Activated CD8-positive, alpha-beta memory T cell treated with anti-CD3 and anti-CD28 coated beads, Interleukin-2, amount 50 U/mL, for 1 hour (primary cell): ENCODE results near the gene GRIN2C.
"Not testable (repeated sequence)": the region's sequence is repeated elsewhere in the genome, so short reads cannot be mapped to it uniquely, and the experiment has no call there.

Source experiments
- DNase-seq: peaks from one replicate; pipeline ENCODE4 v3.0.0-alpha.2; 2020; ENCODE audit errors: extremely low read depth

GRIN2C gene

DNA sequence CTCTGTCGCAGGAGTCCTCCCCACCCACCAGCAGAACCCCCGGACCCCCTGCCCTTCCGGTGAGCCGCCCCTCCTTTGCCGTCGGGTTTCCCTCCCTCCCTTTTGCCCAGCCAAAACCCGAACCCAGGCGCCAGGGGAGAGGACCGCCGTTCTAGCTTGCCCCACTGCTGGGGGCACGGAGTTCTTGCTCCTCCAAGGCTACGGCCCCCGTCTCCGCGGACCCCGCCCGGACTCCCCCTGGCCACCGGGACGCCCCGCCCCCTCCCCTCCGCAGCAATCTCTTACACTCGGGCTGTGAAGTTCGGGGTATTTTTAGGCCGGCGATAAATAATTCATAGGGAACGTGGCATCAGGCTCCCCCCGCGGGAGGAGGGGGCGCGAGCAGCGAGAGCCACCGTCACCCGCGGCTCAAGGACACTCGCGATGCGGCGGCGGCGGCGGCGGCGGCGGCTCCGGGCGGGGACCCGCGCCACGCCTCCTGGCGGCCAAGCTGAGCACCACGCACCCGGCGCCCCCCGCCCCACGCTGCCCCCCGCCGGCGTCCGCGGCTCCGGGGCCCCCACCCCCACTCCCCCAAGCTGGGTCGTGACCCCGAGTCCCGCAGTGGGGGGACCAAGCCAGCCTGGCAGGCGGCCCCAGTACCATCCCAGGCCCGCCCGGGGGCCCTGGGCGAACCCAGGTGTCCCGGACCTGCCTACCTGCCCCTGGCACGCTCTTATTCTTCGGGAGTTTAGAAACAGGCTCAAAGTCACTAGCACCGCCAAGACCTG, at the start of gene GRIN2C:
Gene GRIN2C, minus strand, starts transcription at position 427 of the 770 bp plus-strand sequence. CDS start 4,793 bp downstream, outside the sequence.
- no peak for DNase-seq

DNA sequence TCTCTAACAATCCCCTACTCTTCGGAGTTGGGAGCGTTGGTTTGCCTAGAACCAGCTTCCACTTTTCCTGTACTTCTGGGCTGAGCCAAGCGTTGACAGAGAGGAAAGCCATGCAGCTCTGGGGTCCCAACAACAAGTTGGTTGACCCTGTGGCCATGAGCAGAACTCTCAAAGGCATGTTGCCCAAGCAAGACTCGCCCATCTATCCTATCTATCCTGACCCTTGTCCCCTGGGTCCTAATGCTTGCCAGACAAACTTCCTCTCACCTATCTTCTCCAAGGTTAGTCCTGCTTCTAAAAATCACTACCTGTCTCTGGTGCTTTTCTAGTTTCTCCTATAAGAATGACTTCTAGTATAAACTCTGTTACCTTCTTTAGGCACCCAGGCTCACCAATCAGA, 49.4 kb upstream of the GRIN2C start:
- not testable (repeated sequence) for DNase-seq

DNA sequence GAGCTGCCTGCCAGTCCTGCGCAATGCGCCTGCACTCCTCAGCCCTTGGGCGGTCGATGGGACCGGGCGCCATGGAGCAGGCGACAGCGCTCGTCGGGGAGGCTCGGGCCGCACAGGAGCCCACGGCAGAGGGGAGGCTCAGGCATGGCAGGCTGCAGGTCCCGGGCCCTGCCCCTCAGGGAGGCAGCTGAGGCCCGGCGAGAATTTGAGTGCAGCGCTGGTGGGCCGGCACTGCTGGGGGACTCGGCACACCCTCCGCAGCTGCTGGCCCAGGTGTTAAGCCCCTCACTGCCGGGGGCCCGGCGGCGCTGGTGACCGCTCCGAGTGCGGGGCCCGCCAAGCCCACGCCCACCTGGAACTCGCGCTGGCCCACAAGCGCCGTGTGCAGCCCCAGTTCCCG, 47.3 kb upstream of the GRIN2C start:
- DNase-seq = no peak

DNA sequence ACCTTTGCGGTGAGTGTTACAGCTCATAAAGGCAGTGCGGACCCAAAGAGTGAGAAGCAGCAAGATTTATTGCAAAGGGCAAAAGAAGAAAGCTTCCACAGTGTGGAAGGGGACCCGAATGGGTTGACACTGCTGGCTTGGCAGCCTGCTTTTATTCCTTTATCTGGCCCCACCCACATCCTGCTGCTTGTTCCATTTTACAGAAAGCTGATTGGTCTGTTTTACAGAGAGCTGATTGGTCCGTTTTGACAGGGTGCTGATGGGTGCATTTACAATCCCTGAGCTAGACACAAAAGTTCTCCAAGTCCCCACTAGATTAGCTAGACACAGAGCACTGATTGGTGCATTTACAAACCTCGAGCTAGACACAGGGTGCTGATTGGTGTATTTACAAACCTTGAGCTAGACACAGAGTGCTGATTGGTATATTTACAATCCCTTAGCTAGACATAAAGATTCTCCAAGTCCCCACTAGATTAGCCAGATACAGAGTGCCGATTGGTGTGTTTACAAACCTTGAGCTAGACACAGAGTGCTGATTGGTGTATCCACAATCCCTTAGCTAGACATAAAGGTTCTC, 46.6 kb upstream of the GRIN2C start:
- DNase-seq = not testable (repeated sequence)

DNA sequence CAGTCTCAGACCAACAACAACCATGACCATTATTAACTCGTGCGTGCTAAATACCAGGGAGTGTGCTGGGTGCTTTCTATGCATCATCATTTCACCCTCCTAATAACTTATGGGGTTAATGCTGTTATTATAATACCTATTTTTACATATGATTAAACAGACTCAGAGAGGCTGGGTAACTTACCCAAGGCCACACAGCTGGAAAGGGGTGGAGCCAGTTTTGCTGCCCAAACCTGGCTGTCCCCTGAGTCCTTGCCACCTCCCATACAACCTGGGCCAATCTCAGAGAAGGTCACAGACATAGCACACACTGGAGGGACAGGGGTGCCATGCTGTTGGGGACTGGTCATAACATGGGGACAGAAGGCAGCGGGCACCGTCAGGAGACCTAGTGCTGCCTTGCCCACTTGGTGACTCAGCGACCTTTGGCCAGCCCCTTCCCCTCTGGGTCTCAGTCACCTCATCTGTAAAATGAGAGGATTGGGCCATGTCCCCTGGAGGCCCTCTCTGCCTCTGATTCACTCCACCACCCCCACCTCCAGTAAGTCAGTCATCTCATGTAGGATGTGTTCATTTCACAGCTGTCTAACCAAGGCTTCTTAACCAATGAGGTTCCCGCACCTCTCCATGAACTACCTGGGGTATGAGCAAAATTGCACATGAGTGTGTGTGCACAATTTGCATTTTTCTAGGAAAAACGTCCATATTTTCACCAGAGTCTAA, 45.2 kb upstream of the GRIN2C start:
- DNase-seq = no peak

DNA sequence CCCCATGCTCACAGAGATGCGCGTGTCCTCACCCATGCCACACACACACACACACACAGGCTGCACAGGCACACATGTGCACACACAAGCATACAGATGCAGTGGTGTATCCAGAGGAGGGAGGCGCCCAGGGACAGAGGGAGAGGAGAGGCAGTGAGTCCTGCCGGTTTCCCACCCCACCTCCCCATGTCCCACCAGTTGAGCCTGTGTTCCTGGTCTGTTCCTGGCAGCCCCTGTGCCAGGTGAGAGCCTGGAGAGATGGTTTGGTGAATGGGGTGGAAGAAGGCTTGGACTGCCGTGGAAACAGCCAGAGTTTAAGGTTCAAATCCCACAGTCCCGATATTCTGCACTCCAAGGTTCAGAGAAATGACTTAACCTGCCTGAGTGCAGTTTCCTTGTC, 44.0 kb upstream of the GRIN2C start:
- no peak for DNase-seq

DNA sequence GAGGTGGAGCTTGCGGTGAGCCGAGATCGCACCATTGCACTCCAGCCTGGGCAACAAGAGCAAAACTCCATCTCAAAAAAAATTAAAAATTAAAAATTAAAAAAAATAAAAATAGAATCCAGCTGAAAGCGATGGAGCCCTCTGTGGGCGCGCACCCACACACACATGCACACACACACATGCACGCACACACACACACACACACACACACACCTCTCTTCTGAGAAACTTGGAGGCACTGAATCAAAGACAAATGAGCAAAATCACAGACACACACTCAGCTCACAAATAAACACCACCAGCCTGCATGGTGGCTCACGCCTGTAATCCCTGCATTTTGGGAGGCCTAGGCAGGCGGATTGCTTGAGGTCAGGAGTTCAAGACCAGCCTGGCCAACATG, 43.3 kb upstream of the GRIN2C start:
- DNase-seq = no peak

DNA sequence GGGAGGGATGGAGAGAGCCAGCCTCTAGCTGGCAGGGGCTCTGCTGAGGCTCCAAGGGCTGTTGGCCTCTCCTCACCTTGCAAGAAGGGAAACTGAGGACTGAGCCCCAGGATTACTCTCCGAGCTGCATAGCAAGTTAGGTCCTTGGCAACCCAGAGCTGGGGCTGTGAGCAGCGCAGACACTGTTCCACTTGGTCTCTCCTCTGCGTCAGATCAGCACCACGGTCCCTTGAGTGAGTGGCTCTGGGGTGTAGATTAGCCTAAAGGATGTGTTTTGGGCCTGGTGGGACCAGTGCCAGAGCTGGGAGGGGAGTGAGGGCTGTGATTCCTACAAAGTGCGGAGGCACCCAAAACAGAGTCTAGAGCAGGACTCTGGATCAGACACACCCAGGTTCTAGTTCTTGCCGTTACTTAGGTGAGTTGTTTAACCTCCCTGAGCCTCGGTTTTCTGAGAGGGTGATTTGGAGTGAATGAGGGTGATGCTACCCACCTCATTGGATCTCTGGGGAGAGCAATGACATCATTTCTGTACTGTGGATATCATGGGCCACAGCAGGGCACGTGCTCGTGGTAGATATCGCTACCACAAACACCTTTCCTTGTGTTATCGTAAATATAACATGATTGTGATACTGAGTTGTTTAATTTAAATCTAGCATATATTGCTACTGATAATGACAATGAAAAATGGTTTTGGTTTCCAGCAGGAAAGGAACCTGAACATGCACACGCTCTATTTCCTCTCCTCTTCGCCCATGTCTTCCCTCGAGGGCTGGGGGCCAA, 41.9 kb upstream of the GRIN2C start:
- no peak for DNase-seq

DNA sequence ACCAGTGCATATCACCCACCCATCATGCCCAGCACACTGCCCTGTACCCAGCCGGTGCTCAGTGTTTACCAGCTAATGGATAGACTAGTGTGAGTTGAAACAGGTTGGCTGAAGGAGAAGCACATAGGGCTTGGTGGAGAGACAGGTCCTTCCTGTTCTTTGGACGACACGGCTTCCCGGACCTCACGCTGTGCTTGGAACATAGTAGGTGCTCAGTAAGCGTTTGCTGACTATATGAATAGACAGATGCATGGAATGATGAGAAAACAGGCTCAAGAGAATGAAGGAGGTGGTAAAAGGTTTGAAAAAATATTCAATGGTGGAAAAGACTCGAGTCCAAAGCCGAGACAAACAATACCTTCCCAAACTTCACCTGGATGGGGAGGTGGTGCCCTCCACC, 40.5 kb upstream of the GRIN2C start:
- no peak for DNase-seq

DNA sequence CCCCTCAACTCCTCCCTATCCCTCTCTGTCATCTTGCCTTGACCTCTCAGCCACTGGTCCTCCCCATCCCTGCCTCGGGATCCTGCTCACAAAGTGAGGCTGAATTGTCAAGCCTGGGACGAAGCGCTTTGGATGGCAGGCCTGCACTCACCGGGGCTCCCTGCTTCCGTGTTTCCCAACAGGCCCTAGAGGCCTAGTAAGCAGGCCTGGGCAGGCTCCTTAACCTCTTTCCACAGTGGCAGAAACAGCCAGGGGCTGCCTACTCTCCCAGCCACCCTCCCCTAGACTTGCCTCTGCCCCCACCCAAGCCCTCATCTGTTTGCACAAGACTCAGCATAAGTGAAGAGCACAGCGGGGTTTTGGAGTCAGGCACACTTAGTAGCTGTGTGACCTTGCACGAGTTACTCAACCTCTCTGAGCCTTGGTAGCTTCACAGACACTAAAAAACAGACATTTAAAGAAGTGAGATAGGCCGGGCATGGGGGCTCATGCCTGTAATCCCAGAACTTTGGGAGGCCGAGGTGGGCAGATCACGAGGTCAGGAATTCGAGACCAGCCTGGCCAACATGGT, 38.8 kb upstream of the GRIN2C start:
- DNase-seq = no peak

DNA sequence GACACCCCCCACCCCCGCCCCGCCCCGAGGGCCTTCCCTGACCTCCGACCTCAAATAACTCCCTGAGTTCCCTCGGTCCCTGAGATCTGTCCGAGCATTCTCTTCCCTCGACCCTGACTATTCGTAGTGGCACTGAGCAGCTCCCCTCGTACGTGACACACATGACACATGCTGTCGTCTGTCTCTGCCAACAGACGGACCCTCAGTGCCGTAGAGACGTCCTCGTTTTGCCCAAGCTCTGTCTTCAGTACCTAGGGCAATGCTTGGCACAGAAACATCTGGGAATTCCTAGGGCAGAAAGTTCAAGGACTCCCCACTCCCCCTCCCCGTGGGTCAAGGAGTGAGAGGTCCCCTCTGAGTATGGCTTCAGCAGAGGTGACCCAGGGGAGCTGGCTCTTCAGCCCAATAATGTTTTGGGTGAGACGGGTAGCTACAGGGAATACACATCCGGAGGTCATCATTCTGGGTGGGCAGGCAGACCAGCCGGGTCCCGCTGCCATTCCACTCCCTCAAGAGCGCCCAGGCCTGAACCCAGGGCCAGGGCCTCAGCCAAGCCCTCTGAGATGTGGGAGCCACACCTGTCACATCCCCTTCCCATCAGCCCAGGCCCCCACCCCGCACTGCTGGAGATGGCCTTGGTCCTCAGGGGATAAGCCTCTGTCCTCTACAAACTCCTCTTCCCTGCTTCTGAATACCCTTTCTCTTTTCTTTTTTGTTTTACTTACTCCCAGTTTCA, 34.4 kb upstream of the GRIN2C start:
- DNase-seq = no peak

DNA sequence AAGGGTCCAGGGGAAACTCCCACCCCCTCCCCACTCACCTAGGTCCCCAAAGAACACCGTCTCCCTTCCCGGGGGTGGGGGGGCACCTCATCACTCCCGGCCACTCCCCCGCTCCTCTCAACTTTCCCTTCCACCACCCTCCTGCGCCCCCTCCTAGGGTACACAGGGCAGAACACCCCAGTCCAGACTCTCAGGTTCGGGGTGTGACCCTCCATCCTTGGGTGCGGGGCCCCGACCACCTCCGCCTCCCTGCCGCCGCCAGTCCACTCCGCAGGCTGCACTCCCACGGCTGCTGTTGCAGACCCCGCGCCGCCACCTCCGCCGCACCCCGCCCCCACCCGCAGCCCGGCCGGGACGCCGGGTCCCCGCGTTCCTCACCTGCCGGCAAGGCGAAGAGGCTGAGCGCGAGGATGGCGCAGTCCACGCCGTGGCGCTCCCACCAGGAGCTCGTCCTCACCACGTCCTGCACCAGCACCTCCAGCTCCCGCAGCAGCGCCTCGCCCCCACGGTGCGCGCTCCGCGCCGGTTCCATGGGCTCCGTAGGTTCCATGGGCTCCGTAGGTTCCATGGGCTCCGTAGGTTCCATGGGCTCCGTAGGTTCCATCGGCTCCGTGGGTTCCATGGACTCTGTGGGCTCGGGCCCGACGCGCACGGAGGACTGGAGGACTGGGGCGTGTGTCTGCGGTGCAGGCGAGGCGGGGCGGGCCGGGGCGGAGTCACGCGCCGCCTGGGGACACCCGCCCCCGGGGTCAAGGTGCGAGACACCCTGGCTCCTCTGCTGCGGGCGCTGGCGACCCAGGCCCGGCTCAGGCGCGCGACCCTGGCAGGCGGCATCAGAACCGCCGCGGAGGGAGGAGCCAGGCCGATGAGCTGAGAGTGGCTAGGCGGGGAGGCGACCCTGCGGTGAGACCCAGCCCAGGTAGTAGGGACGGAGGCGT, 33.6 kb upstream of the GRIN2C start, which contains the start of gene FADS6:
Gene FADS6, minus strand, starts transcription at position 660 of the 938 bp plus-strand sequence. Its CDS starts 38 bp downstream, at position 622.
- DNase-seq = no peak

DNA sequence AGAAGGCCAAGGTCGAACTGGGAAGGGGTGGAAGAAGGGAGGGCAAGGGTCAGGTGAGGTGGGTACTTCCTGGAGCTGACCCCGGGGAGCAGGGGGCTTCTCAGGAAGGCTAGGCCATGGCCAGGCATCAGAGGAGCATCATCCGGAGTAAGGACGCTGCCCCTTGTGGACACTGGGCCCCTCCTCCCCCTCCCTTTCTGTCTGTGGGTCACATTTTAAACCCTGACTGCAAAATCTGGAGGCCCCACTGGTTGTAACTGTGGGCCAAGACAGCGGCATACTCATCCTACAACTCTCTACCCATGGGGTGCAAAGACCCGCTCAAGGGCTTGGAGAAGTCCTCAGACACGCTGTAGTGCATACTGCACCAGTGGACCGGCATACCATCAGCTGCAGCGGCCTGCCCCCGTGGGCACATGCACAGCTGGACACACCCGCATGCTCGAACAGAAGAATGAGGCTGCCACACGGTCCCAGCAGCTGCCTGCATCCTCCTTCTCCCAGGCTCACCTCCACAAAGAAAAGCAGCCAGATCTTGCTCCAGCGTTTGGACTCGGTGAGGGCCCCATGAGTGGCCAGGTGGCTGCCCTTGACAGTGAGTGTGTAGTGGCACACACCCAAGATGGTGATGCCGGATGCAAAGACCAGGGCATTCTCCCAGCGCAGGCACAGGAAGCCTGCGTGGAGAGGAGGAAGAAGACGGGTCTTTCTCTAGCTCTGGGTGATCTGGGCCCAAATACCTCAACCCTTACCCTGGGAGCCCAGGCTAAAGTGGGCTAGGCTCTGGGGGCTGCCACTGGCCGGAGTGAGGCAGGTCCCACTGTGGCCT, 32.5 kb upstream of the GRIN2C start:
- no peak for DNase-seq

DNA sequence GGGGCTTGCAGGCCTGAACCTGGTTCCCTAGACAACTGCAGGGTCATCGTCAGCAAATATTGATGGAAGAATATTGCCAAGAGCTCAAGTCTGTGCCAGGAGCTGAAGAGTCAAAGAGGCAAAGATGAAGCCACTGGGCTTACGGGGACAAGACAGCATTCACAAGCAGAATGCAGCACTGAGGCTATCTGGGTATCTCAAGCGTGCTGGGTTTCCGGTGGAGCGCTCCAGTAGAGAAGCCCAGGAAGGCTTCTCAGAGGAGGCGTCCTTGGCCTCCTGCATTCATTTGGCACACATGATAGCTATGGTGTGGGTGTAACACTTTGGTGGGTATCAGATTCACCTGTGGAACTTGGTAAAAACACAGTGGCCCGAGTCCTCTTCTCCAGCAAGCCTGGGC, 30.9 kb upstream of the GRIN2C start:
- no peak for DNase-seq

DNA sequence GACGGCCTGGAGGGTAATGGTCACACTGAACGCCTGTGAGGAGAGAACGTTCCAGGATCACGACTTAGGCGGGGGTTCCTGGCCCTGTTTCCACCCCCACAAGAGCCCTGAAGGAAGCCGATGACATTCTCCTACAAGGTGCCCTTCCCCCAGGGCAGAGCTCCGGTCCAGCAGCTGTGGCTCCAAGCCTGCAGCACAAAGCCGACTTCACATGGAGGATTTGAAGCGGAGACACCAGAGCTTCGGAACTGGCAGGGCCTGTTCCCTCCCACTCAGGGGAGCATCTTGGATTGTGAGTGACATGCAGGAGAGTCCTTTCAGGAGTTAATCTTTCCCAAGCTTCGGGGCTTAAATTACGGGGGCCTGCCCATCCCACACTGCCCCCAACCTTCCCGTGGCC, 28.8 kb upstream of the GRIN2C start:
- DNase-seq = no peak

DNA sequence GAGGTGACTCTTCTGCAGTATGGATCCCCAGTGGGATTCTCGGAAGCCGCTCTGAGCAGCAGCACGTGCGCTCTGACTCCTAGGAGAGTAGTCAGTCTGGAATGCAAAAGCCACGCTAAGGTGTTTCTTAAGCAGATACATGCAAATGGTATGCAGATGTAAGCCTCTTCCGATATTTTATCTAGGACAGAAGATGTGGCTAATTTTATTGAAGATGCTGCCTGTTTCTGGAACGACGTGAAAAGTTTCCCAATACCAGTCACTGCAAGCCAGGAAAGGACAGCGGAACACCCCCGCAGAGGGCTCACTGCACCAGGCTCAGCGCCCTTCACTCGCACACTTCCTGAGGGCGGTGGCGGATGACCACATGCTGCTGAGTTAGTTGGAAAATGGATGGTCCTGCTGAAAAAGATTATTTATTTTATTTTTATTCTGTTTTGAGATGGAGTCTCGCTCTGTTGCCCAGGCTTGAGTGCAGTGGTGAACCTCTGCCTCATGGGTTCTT, 23.6 kb upstream of the GRIN2C start:
- no peak for DNase-seq

DNA sequence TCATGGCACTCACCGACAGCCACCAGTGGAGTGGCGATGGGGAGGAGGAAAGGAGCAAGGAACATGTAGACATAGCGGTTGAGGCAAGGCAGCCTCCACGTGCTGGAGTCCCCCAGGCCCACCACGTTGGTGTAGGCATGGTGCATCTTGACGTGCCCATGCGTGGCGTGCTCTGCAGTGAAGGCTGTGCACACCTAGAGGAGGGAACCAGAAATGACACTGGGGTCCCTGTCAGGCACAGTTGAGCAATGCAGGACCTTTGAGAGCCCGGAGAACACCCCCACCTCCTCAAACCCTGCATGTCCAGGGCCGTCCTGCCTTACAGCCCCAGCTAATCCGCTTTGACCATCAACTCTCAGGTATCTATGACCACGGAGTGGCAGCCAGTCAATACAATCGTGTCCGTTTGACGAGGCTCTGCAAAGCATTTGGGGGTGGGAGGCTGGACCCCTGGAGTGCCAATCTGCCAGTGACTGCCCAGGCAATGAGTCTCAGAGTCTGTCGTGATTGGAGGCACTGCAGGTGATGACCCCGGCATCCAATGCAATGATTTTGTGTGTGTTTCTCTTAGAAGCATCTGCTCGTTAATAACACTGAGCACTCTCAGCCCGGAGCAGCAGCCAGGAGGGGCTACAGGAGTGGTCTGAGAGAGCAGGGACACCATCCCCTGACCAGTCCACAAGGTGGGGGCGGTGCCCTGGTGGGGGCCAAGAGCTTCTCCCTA, 23.0 kb upstream of the GRIN2C start:
- DNase-seq = no peak

DNA sequence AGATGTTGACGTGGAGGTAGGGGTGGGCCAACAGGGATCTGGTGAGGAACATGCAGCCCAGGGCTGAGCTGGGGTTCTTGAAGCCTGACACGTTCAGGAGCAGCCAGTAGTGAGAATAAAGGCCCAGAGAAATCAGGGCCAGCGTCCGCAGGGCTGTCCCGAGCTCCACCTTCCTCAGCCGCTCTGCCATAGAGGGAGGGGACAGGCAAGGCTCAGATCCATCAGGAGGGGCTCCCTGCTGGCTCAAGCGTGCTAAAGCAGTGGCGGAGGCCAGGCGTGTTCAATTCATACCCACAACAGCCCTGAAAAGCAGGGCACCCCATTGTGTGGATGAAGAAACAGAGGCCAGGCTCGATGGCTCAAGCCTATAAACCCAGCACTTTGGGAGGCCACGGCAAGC, 21.4 kb upstream of the GRIN2C start:
- no peak for DNase-seq
